COR-L47 (cell line): ENCODE measurements around the gene EME2.

Source experiments
- DNase-seq: peaks from one replicate; lab custom pipeline; 2025; lab: John Stamatoyannopoulos, UW

EME2 gene

GRCh38 chr16:1745900-1746692 lies 26.5 kb upstream of the EME2 start:
- DNase-seq = no peak

- no peak for DNase-seq
Measured at GRCh38 chr16:1746693-1747195, 25.9 kb upstream of the EME2 start.

DNA sequence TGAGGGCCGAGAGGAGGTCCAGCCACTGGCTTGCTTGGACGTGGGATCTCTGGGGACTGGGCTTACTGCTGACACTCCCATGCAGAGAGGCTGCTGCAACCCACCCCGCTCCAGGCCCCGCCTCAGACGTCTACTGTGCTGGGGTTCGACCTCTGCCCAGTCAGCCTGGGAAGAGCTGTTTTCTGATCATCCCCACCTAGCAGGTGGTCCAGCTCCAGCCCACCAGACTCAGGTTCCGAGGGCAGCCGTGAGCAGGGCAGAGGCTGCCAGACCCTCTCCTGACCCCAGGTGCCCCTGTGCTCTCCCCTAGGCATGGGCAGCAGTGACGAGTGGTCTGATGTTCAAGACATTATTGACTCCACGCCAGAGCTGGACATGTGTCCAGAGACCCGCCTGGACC lies 24.7 kb upstream of the EME2 start:
- DNase-seq = no peak

DNA sequence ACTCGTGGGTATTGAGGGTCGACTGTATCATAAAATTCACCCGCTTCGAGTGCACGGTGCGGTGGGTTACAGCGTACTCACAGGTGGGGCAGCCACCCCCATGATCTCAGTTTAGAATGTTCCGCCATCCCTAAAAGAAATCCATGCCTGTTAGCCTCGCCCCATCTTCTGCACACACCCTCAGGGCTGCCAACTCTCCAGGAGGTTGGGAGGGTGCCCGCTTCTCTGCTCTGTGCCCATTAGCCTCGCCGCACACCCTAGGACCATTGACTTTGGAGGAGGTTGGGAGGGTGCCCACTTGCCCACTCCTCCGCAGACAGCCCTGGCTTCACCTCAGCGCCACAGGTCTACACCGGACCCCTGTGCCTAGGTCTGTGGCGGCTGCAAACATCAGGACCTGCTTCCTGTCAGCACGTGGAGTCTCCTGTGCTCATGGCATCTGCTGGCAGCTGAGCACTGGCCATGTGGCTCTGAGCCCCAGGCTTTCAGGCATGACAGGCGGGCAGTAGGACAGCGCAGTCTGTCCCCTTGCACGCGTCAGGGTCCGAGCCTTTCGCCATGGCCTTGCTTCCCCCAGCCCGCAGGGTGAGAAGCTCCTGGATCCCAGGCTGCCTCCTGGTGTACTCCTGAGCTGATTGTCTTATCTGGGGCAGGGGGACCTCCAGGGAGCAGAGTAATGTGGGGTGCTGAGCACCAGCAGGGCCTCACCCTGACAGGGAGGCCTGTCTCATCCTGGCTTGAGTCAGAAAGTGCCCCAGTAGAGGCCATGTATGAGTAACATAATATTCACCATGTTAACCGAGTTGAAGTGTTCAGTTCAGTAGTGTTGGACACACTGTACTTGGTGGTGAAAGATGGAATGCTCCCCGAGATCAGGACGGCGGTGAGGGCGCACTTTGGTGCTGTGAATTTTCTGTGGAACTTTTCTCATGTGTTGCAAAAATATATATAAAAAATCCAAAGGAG lies 23.2 kb upstream of the EME2 start:
- DNase-seq = no peak

- no peak for DNase-seq
Measured at GRCh38 chr16:1751946-1752345, 20.7 kb upstream of the EME2 start.

- no peak for DNase-seq
Measured at GRCh38 chr16:1752853-1753252, 19.8 kb upstream of the EME2 start.

GRCh38 chr16:1754204-1754603 lies 18.4 kb upstream of the EME2 start:
- no peak for DNase-seq

GRCh38 chr16:1757714-1758461 lies 14.7 kb upstream of the EME2 start:
- DNase-seq = no peak

GRCh38 chr16:1758923-1759322 lies 13.7 kb upstream of the EME2 start:
- DNase-seq = no peak

GRCh38 chr16:1759511-1759910 lies 13.1 kb upstream of the EME2 start:
- no peak for DNase-seq

- no peak for DNase-seq
Measured at GRCh38 chr16:1760911-1761310, 11.7 kb upstream of the EME2 start.

DNA sequence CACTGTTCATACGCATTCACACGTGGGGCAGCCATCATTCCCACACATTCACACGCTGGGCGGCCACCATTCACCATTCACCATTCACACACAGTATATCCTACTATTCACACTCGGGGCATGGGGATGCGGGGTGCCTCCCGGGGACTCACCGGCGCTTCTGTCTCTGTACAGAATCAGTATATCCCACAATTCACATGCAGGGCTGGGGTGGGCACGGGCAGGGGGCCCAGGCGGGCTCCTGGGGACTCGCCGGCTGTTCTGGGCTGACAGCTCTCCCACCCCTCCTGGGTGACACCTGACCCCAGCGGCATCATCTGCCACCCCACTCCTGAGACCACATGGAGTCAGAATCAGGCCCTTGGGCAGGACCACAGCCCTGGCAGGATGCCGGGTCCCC lies 10.9 kb upstream of the EME2 start:
- no peak for DNase-seq

DNA sequence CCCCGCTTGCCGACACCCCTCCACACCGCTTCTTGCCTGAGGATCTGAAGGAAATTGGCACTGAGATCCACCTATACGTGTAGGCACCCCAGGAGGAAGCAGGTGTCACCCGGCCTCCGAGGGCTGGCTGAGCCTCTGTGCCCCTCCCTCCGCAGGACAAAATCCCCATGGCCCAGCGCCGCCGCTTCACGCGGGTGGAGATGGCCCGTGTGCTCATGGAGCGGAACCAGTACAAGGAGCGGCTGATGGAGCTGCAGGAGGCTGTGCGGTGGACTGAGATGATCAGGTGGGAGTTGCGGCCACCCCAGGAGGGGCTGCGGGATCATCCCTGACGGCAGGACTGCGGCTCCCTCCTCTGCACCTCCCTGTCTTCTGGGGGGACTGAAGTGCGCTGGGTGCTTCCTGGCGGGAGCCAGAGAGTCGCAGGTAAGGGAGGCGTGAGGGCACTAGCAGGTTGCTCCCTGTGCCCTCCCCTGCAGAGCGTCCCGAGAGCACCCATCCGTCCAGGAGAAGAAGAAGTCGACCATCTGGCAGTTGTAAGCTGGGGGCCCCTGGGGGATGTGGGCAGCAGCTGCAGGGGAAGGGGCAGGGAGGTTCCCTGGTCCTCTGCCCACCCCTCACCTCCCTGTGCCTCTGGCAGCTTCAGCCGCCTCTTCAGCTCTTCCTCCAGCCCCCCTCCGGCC lies 10.3 kb upstream of the EME2 start:
- DNase-seq = no peak

DNA sequence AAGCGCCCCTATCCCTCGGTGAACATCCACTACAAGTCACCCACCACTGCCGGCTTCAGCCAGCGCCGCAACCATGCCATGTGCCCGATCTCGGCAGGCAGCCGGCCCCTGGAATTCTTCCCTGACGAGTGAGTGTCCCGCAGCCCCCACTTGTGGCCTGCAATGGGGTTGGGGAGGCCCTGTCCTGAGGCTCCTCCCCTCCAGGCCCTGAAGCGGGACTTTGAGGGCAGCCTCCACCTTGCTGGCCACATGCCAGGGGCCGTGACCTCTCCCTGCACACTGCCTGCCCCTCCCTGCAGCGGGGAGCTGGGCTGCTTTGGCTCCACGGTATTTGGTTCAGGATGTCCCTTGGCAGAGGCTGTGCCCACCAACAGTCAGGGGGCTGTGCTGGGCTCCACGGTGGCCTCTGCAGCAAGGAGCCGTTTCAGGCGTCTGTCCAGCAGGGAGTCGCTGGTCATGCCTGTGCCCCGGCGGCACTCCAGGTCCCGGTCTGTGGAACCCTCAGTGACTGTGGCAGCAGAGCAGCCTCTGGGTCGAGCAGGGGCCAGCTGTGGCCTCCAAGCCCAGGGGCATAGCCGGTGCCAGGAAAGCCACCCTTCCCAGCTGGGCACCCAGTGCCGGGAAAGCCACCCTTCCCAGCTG lies 9.6 kb upstream of the EME2 start:
- DNase-seq = no peak

DNA sequence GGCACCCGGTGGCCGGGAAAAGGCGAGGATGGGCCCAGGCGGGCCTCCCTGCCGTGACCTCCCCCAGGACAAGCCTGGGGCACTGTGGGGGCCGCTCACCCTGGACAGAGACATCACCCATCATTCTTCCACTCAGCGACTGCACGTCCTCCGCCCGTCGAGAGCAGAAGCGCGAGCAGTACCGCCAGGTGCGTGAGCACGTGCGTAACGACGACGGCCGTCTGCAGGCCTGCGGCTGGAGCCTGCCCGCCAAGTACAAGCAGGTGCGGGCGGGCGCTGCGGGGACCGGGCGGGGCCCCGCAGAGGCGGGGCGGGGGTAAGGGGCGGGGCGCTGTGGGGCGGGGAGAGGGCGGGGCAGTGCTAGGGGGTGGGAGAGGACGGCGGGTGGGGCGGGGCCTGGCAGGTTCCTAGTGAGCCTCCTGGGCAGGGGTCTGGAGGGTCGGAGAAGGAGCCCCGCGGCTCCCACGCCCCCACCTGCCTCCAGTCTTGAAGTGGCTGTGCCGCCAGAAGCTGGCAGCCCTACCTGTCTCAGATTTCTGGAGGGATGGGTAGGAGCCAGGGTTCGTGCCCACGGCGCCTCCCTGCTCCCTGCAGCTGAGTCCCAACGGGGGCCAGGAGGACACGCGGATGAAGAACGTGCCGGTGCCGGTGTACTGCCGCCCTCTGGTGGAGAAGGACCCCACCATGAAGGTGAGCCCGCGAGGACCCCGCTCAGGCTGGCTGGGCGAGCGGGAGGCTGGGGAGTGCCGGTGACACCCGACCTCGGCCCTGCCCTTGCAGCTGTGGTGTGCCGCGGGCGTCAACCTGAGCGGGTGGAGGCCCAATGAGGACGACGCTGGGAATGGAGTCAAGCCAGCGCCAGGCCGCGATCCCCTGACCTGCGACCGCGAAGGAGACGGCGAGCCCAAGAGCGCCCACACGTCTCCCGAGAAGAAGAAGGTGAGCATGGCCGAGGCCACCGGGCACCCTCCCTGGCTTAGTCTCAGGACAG lies 8.8 kb upstream of the EME2 start:
- DNase-seq = no peak

DNA sequence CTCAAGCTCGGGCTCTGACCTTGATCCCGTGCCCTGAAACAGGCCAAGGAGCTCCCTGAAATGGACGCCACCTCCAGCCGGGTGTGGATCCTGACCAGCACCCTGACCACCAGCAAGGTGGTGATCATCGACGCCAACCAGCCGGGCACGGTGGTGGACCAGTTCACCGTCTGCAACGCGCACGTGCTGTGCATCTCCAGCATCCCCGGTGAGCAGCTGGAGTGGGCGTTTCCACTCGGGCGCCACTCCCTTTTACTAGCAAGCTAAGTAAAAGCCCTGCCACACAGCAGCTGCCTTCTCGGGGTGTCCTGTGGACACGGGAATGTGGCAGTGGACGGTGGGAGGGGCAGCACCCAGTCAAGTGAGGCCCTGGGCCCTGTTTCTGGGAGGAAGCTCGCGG lies 7.6 kb upstream of the EME2 start:
- DNase-seq = no peak

GRCh38 chr16:1765826-1766225 lies 6.8 kb upstream of the EME2 start:
- no peak for DNase-seq

DNA sequence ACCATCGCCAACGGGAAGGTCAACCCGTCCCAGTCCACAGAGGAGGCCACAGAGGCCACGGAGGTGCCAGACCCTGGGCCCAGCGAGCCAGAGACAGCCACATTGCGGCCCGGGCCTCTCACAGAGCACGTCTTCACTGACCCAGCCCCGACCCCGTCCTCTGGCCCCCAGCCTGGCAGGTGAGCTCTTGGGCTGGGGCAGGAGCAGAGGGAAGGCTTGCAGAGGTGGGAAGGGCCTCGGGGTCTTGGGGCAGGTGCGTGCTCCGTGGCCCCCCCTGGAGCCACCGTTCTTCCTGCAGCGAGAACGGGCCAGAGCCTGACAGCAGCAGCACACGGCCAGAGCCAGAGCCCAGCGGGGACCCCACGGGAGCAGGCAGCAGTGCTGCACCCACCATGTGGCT lies 6.4 kb upstream of the EME2 start:
- no peak for DNase-seq

DNA sequence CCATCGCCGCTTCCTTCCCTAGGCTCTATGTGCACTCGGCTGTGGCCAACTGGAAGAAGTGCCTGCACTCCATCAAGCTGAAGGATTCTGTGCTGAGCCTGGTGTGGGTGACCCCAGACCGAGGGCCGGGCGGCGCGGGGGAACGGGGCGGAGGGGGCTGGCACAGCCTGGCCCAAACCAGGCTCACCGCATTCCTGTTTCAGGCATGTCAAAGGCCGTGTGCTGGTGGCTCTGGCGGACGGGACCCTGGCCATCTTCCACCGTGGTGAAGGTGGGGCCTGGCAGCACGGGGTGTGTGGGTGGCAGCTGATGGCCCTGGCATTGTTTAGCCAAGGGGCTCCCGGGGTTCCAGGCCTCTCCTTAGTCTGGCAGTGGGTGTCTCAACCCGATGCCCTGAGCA lies 5.9 kb upstream of the EME2 start:
- no peak for DNase-seq
